ENCODE measurements around the gene POLA2. TPM values are rescaled to one million over a fixed set of nuclear protein-coding genes. Genes with fewer than 3 reads are reported as not detected.

The POLA2 gene
- total and polyA plus RNA-seq, 4 donors = 3.0 to 9.2 (median 3.8) TPM

- 88 to 89% methylated on average over 9 of the region's 9 CpGs for WGBS, 2 donors
- Histone ChIP-seq H3K9me3 (ENCODE audit: control insufficient read depth, low read length) (no peaks in the 10 kb centered on the region), H3K27me3 (ENCODE audit: control insufficient read depth in 1 of 2, insufficient read depth in 2 of 2, low read length in 1 of 2) (no peaks in the 10 kb centered on the region), H3K36me3 (ENCODE audit: control insufficient read depth in 1 of 2, insufficient read depth in 2 of 2, low read length in 1 of 2) (no peaks in the 10 kb centered on the region), H3K27ac (ENCODE audit: low read depth in 1 of 2, low read length in 2 of 2) (no peak overlapping the region), H3K4me3 (ENCODE audit: low read length in 2 of 2) (no peak overlapping the region), H3K4me1 (ENCODE audit: control insufficient read depth in 1 of 2, insufficient read depth in 2 of 2, low read length in 2 of 2) (no peaks in the 10 kb centered on the region)
- ATAC-seq (ENCODE audit: low FRiP score) (no peak), DNase-seq (no peak)
- intact Hi-C loops (cut with DNase I) = no loop called here
Measured at GRCh38 chr11:65218446-65218845, 43.3 kb upstream of the POLA2 start.

GRCh38 chr11:65219930-65220213, 41.9 kb upstream of the POLA2 start:
- no peak for DNase-seq
- no peak overlapping the region for H3K27ac ChIP-seq (ENCODE audit: low read depth in 1 of 2, low read length in 2 of 2)

DNA sequence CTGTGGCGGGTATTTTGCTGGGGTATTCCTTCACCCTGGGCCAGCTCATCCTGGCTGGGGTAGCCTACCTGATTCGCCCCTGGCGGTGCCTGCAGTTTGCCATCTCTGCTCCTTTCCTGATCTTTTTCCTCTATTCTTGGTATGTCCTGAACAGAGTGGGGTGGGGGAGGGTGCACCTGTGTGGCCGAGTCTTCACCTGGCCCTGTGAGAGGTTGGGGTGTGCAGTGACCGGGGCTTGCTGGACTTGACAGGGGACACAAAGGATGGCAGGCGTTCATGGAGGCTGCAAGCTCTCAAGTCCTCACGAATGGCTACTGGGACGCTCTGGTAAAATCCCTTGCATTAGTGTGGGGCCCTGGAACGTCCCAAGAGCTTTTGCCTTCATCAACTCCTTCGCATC, 40.7 kb upstream of the POLA2 start:
- Histone ChIP-seq H3K4me3 (ENCODE audit: low read length in 2 of 2) (no peak overlapping the region), H3K27me3 (ENCODE audit: control insufficient read depth in 1 of 2, insufficient read depth in 2 of 2, low read length in 1 of 2) (no peaks in the 10 kb centered on the region), H3K9me3 (ENCODE audit: control insufficient read depth, low read length) (no peaks in the 10 kb centered on the region), H3K27ac (ENCODE audit: low read depth in 1 of 2, low read length in 2 of 2) (no peak overlapping the region), H3K4me1 (ENCODE audit: control insufficient read depth in 1 of 2, insufficient read depth in 2 of 2, low read length in 2 of 2) (no peaks in the 10 kb centered on the region), H3K36me3 (ENCODE audit: control insufficient read depth in 1 of 2, insufficient read depth in 2 of 2, low read length in 1 of 2) (no peaks in the 10 kb centered on the region)
- ATAC-seq (ENCODE audit: low FRiP score) = no peak
- no peak for DNase-seq
- intact Hi-C loops (cut with DNase I) = no loop called here
- WGBS, 2 donors = 93% methylated on average over 10 of the region's 10 CpGs

More at GRCh38 chr11:65219930-65220213, 41.9 kb upstream of the POLA2 start:
- no peaks in the 10 kb centered on the region for H3K27me3 ChIP-seq (ENCODE audit: control insufficient read depth in 1 of 2, insufficient read depth in 2 of 2, low read length in 1 of 2)
- no peaks in the 10 kb centered on the region for H3K9me3 ChIP-seq (ENCODE audit: control insufficient read depth, low read length)
- H3K36me3 ChIP-seq (ENCODE audit: control insufficient read depth in 1 of 2, insufficient read depth in 2 of 2, low read length in 1 of 2) = no peaks in the 10 kb centered on the region
- intact Hi-C loops (cut with DNase I) = no loop called here
- WGBS, 2 donors = 84 to 90% methylated on average over 3 of the region's 3 CpGs
- no peaks in the 10 kb centered on the region for H3K4me1 ChIP-seq (ENCODE audit: control insufficient read depth in 1 of 2, insufficient read depth in 2 of 2, low read length in 2 of 2)
- ATAC-seq (ENCODE audit: low FRiP score) = no peak
- H3K4me3 ChIP-seq (ENCODE audit: low read length in 2 of 2) = no peak overlapping the region

DNA sequence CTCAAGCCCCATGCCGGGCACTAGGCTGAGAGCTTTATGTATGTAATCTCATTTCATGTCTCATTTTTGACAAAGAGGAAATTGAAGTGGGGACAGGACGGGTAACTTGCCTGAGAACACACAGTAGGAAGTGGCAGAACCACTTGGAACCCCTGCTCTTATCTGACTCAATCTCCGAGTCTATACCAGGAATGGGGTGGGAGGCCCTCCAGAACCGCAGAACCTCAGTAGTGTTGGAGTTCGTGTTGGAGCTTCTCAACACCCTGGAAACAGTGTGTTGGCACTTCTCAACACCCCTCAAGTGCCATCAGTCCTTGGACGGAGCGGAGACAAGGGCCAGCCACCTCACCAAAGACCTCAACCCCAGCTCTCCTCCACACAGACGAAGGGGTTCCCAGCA, 38.8 kb upstream of the POLA2 start:
- intact Hi-C loops (cut with DNase I) = no loop called here
- no peak for ATAC-seq (ENCODE audit: low FRiP score)

GRCh38 chr11:65224930-65225278, 36.9 kb upstream of the POLA2 start:
- H3K9me3 ChIP-seq (ENCODE audit: control insufficient read depth, low read length) = no peaks in the 10 kb centered on the region
- DNase-seq (no peak), ATAC-seq (ENCODE audit: low FRiP score) (peak; percentile 72)
- no peak overlapping the region for H3K4me3 ChIP-seq (ENCODE audit: low read length in 2 of 2)
- H3K4me1 ChIP-seq (ENCODE audit: control insufficient read depth in 1 of 2, insufficient read depth in 2 of 2, low read length in 2 of 2) = no peaks in the 10 kb centered on the region
- no peak overlapping the region for H3K27ac ChIP-seq (ENCODE audit: low read depth in 1 of 2, low read length in 2 of 2)
- WGBS, 2 donors = 54 to 60% methylated on average over 5 of the region's 5 CpGs
- H3K27me3 ChIP-seq (ENCODE audit: control insufficient read depth in 1 of 2, insufficient read depth in 2 of 2, low read length in 1 of 2) = no peaks in the 10 kb centered on the region
- intact Hi-C loops (cut with DNase I) = loop anchor here (1.0 to 5.0 kb wide), 2 partner anchors 90 to 92 kb away; no protein-coding TSS in a partner anchor
- H3K36me3 ChIP-seq (ENCODE audit: control insufficient read depth in 1 of 2, insufficient read depth in 2 of 2, low read length in 1 of 2) = no peaks in the 10 kb centered on the region

More for the DNA sequence above, 38.8 kb upstream of the POLA2 start:
- no peaks in the 10 kb centered on the region for H3K4me1 ChIP-seq (ENCODE audit: control insufficient read depth in 1 of 2, insufficient read depth in 2 of 2, low read length in 2 of 2)
- 87% methylated on average over 8 of the region's 8 CpGs for WGBS, 2 donors
- H3K27me3 ChIP-seq (ENCODE audit: control insufficient read depth in 1 of 2, insufficient read depth in 2 of 2, low read length in 1 of 2) = no peaks in the 10 kb centered on the region
- H3K9me3 ChIP-seq (ENCODE audit: control insufficient read depth, low read length) = no peaks in the 10 kb centered on the region
- DNase-seq = no peak
- H3K4me3 ChIP-seq (ENCODE audit: low read length in 2 of 2) = no peak overlapping the region
- H3K36me3 ChIP-seq (ENCODE audit: control insufficient read depth in 1 of 2, insufficient read depth in 2 of 2, low read length in 1 of 2) = no peaks in the 10 kb centered on the region
- H3K27ac ChIP-seq (ENCODE audit: low read depth in 1 of 2, low read length in 2 of 2) = no peak overlapping the region

DNA sequence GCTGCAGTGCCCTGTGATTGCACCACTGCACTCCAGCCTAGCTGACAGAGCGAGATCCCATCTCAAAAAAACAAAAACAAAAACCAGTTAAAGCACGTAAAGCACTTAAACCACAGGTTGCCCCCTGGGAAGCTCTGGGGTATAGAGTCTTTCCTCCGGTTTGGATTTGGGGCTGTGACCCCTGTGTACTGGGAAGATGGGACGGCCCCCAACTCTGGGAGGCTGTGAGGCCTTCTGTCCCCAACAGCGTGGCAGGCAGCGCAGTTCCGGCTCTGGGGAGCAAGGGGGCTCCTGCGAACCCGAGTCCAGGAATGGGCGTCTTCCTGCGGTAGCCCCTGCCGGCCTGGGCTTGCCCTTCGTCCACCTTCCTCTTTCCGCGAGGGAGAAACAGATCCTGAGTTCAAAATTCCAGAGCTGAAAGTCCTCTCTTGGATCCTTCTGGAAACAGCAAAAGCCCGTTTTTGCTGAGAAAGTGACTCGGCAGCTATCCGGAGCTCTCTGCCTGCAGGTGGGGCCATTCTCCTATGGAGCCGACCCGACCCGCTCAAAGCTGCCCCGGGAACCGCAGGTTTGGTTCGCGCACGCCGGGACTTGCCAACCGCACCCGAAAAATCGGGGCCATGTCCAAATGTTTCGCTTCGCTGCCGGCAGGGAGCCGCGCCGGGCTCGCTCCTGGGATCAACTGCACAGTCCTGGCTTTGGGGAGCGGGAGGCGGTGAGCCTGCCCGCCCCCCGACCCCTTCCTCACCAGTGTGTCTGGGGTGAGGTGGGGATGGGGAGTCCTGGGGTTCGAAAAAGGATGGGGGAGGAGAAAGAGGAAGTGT, 36.3 kb upstream of the POLA2 start:
- ATAC-seq (ENCODE audit: low FRiP score) (peak; percentile 79), DNase-seq (peak; percentile 79 to 88)
- Histone ChIP-seq H3K9me3 (ENCODE audit: control insufficient read depth, low read length) (no peaks in the 10 kb centered on the region), H3K4me3 (ENCODE audit: low read length in 2 of 2) (no peak overlapping the region), H3K4me1 (ENCODE audit: control insufficient read depth in 1 of 2, insufficient read depth in 2 of 2, low read length in 2 of 2) (no peaks in the 10 kb centered on the region), H3K27ac (ENCODE audit: low read depth in 1 of 2, low read length in 2 of 2) (no peak overlapping the region), H3K36me3 (ENCODE audit: control insufficient read depth in 1 of 2, insufficient read depth in 2 of 2, low read length in 1 of 2) (no peaks in the 10 kb centered on the region), H3K27me3 (ENCODE audit: control insufficient read depth in 1 of 2, insufficient read depth in 2 of 2, low read length in 1 of 2) (no peaks in the 10 kb centered on the region)
- intact Hi-C loops (cut with DNase I) = loop anchor here (1.0 to 5.0 kb wide), 2 partner anchors 90 to 92 kb away; no protein-coding TSS in a partner anchor
- WGBS, 2 donors = 9% methylated on average over 42 of the region's 42 CpGs

- Histone ChIP-seq H3K4me1 (ENCODE audit: control insufficient read depth in 1 of 2, insufficient read depth in 2 of 2, low read length in 2 of 2) (no peaks in the 10 kb centered on the region), H3K4me3 (ENCODE audit: low read length in 2 of 2) (no peak overlapping the region), H3K9me3 (ENCODE audit: control insufficient read depth, low read length) (no peaks in the 10 kb centered on the region), H3K36me3 (ENCODE audit: control insufficient read depth in 1 of 2, insufficient read depth in 2 of 2, low read length in 1 of 2) (no peaks in the 10 kb centered on the region), H3K27me3 (ENCODE audit: control insufficient read depth in 1 of 2, insufficient read depth in 2 of 2, low read length in 1 of 2) (no peaks in the 10 kb centered on the region), H3K27ac (ENCODE audit: low read depth in 1 of 2, low read length in 2 of 2) (no peak overlapping the region)
- DNase-seq = no peak
- WGBS, 2 donors = 50 to 56% methylated on average over 7 of the region's 7 CpGs
- intact Hi-C loops (cut with DNase I) = loop anchor here in 1 of 2 donors (5.0 kb wide), 1 partner anchor 91 kb away; no protein-coding TSS in a partner anchor
- ATAC-seq (ENCODE audit: low FRiP score) = no peak
Measured at GRCh38 chr11:65226103-65226442, 35.7 kb upstream of the POLA2 start.

GRCh38 chr11:65227879-65228278, 33.9 kb upstream of the POLA2 start:
- Histone ChIP-seq H3K9me3 (ENCODE audit: control insufficient read depth, low read length) (no peaks in the 10 kb centered on the region), H3K4me3 (ENCODE audit: low read length in 2 of 2) (no peak overlapping the region), H3K4me1 (ENCODE audit: control insufficient read depth in 1 of 2, insufficient read depth in 2 of 2, low read length in 2 of 2) (no peaks in the 10 kb centered on the region), H3K27me3 (ENCODE audit: control insufficient read depth in 1 of 2, insufficient read depth in 2 of 2, low read length in 1 of 2) (no peaks in the 10 kb centered on the region), H3K27ac (ENCODE audit: low read depth in 1 of 2, low read length in 2 of 2) (no peak overlapping the region), H3K36me3 (ENCODE audit: control insufficient read depth in 1 of 2, insufficient read depth in 2 of 2, low read length in 1 of 2) (no peaks in the 10 kb centered on the region)
- DNase-seq (no peak), ATAC-seq (ENCODE audit: low FRiP score) (no peak)
- intact Hi-C loops (cut with DNase I) = loop anchor here in 1 of 2 donors (5.0 kb wide), 1 partner anchor 89 kb away; no protein-coding TSS in a partner anchor
- 88 to 89% methylated on average over 2 of the region's 2 CpGs for WGBS, 2 donors

Data from aorta (tissue), 5 donors.